ENCODE data around the gene PPT2.
"Not testable (repeated sequence)": the region's sequence is repeated elsewhere in the genome, so short reads cannot be mapped to it uniquely, and the experiment has no call there.

Gene PPT2

DNA sequence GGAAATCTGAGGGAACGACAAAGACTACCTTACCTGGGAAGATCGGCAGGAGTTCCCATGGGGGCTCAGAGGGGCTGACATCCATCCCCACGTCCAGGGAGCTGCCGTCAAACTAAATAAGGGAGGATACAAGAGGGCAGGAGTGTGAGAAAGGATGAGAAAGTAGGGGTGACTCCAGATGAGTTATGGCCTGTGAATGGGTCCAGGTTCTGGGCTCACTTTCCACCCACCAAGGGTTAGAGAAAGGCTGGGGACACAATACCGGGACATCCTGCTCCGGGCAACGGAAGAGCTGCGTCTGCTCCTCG is 26.6 kb upstream of the PPT2 start:
- DNase-seq (ENCODE audit: low read depth in 2 of 2, low spot score in 1 of 2): no peak

DNA sequence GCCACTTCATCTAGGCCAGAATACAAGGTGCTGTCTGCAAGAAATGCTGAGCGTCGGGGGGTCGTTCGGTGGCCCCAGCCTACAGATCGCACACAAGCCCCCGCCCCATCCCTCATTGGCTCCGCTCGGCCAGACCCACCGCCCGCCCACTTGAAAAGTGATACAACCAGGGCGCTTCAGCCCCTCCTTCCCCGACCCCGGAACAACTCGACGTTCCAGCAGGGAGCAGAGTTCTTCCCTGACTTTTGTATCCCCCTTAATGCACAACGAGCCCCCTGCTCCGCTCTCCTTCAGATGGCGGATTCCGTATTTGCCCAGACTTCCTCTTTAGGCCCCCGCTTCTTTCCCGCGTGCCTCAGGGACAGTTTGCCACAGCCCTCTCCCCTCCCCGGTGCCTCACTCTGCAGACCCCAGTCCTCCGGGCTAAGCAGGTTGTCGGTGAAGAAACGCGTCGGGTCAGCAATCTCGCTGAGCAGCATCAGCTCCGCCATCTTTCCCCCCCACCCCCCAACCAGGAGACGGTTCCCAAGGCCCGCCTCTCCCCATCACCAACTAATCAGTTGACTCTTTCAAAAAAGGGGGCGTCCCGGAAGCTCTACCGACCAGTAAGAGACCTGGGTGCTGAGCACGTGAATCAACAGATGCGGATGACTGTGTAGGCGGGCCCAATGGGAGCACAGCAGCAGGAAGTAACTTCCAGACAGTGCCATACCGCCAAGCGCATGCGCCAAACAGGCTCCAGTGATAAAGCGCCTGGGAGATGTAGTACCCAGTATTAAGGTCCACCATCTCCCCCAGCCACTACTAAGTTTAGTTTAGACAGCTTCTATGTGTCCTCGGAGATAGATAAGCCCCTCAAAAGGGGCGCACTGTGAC is 26.0 kb upstream of the PPT2 start, which contains the start of gene ATF6B:
Gene ATF6B, minus strand, starts transcription at position 530 of the 876 bp plus-strand sequence. Its CDS starts 39 bp downstream, at position 491.
- DNase-seq (ENCODE audit: low read depth in 2 of 2, low spot score in 1 of 2): peak; percentile 94 to 97

DNA sequence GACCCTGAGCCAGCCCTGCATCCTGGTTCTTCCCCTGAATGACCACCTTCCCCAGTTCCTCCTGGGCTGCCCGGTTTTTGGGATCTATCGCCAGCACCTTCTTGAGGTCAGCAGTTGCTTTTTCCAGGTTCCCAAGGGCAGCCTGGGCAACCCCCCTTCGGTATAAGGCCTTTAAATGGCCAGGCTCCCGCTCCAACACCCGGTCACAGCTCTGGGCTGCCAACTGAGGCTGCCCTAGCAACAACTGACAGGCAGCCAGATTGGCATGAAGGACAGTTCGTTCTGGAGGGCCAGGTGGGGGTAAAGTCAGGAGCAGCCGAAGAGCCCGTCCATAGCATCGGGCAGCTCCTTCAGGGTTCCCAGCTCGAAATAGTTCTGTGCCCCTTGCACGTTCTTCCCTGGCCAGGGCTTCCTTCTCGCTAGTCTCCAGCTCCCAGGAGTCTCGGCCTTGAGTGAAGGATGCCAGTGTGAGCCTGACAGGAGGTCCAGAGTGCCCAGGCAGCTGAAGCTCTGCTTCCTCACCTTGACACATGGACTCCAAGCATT is 25.1 kb upstream of the PPT2 start:
- no peak for DNase-seq (ENCODE audit: low read depth in 2 of 2, low spot score in 1 of 2)

DNA sequence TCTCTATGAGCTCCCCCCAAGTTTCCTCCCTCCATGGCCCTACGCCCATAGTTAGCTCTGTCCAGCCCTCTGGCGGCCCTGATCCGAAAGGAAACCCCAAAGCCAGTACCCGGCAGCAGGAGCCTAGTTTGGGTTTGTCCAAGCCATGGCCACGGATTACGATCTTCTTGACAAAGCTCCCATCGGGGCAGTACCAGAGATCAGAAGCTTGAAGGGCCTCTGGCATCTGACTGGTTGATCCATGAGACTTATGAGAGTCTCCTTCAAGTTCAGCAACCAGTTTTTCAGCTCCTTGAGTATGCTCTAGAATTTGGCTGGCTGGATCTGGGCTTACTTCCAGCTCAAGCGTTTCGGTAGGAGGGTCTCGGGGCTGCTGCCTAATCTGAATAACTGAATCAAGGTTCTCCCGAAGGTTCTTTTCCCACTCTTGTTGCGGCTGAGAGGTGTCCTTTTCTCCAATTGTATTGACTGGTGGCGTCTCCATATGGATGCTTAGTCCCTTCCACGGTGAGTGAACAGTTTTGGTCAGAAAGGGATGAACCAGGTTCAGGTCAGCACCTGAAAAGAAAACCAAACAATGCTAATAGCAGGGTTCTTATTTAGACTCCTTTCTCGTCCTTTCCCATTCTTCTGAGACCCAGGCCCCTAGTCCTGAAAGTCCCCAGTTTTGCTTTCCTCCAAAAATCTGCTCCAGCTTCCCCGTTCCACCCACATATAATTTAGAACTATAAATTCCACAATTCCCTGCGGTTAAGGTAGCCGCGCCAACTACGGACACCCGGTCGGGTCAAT is 24.4 kb upstream of the PPT2 start:
- DNase-seq (ENCODE audit: low read depth in 2 of 2, low spot score in 1 of 2): no peak

DNA sequence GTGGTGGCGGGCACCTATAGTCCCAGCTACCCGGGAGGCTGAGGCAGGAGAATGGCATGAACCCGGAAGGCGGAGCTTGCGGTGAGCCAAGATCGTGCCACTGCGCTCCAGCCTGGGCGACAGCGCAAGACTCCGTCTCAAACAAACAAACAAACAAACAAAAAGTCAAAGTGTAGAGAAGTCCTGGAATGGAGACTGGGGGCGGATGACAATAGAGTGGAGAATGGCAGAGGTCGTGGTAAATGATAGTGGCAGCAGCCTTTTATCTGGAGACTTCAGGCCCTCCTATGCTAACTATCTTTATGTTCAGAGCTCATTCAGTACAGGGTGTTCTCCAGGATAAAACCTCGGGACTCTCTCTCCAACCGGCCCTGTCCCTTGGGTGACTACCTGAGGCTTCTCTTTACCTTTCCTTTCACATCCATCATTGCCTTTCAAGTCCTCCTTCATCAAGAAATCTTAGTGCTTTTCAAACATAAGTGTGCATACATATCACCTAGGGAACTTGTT is 22.4 kb upstream of the PPT2 start:
- DNase-seq (ENCODE audit: low read depth in 2 of 2, low spot score in 1 of 2): no peak

DNA sequence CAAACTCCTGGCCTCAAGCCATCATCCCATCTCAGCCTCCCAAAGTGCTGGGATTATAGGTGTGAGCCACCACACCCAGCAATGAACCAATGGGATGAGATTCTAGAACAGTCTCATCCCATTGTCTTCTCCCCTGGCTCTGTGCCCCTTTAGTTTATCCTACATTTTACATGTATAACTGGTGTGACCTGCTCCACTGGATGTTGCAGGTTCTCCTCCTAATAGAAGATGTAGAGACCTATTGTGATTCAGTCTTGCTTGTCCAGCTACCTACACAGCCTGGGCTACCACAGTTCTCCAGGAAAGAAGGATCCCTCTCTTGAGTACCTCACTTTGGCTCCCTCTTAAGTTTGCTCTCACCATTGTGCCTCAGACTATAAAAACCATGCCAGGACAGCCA is 21.8 kb upstream of the PPT2 start:
- no peak for DNase-seq (ENCODE audit: low read depth in 2 of 2, low spot score in 1 of 2)

DNA sequence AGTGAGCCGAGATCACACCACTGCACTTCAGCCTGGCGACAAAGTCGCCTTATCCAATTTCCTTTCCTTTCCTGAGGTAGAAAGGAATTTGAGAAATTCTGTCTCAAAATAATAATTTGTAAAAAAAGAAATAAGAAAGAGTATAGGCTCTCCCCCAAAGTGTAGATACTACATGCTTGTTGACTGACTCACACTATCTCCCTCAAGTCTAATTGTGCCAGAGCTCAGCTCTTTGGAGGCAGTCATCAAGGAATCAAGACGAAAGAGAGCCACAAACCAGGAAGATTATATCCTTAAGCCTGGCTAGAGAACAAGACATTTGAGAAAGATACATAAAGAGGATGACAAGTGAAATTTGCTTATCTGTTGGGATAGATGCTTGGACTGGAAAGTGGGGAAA is 20.2 kb upstream of the PPT2 start:
- DNase-seq (ENCODE audit: low read depth in 2 of 2, low spot score in 1 of 2): no peak

DNA sequence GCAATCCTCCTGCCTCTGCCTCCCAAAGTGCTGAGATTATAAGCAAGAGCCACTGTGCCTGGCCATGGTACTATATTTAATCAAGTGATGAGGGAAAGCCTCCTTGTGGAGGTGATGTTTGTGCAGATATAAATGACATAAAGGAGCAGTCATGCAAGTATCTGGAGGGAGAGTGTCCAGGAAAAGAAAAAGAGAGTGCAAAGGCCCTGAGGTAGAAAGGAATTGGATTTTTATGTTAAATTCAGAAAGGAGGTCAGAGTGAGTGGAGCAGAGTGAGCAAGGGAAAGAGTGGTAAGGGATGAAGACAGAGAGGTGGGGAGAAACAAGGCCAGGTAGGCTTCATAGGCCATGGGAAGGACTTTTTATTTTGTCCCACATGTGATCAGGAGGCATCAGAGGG is 16.5 kb upstream of the PPT2 start:
- no peak for DNase-seq (ENCODE audit: low read depth in 2 of 2, low spot score in 1 of 2)

DNA sequence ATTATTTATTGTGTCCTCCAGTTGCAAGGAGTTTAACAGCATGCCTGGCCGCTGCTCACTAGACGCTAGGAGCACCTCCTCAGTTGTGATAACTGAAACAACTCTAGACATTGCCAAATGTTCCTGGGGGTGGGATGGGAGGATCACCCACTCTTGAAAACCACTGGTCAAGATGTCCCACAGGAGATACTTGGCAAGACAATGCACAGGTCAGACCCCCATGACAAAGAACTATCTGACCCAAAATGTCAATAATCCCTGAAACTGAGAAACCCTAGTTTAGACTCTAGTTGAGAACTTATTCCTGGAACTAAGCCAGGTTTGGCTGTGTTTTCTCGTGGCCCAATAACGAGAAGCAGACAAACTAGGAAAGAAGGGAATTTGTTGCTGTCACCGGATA is 14.4 kb upstream of the PPT2 start:
- no peak for DNase-seq (ENCODE audit: low read depth in 2 of 2, low spot score in 1 of 2)

DNA sequence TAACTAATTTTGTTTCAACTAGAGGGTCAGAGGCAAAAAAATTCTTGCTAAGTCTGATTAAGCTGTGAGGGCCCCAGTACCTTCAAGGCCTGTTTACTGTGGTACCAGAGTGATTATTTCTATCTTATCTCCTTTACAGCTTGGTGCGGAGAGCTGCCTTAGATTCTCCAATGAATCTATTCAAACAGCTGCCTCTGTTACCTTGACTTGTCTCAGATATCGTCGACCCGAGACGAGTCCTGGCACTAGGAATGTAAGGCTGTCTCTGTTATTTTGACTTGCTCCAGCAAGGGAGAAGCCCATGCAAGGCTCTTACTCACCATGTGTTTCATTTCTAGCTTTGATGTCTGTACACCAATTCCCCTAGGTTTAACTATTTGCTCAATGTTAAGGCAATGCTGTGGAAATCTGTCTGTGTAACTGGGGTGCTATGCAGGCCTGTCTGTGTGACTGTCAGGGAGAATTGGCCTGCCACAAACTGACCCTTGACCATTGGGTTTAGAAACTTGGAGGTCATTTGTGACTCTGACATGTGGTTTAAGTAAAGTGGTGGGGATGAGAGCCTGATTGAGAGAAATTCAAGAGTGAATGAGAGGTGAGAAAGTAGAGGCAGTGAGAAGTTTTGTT is 13.4 kb upstream of the PPT2 start:
- no peak for DNase-seq (ENCODE audit: low read depth in 2 of 2, low spot score in 1 of 2)

DNA sequence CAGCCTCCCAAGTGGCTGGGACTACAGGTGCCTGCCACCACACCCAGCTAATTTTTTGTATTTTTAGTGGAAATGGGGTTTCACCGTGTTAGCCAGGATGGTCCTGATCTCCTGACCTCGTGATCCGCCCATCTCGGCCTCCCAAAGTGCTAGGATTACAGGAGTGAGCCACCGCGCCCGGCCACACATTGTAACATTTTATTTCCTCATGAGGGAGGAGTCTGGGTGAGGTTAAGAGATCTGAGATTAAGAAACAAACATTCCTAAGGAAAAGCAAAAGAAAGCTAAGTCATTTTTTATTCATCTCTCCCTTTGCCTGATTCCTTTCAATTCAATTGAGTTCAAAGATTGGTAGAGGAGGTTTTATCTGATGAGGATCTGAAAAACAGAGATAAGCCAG is 9.7 kb upstream of the PPT2 start:
- not testable (repeated sequence) for DNase-seq (ENCODE audit: low read depth in 2 of 2, low spot score in 1 of 2)

DNA sequence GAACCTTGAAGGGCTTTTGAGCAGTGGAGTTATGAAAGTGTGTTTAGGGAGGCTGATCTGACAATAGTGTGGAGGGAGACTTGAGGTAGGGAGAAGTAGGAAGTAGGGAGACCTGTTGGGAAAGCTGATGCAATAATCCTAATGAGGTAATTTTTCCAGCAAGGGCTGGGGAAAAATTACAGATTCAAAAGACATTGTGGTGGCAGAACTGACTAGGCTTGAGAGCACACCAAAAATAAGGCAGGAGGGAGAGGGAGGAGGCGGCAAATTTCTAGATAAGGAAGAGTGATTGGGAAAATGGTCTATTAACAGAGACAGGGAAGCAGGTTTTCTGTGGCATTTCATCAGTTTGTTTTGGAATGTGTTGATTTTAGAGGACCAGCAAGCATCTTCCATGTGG is 7.7 kb upstream of the PPT2 start:
- DNase-seq (ENCODE audit: low read depth in 2 of 2, low spot score in 1 of 2): no peak

DNA sequence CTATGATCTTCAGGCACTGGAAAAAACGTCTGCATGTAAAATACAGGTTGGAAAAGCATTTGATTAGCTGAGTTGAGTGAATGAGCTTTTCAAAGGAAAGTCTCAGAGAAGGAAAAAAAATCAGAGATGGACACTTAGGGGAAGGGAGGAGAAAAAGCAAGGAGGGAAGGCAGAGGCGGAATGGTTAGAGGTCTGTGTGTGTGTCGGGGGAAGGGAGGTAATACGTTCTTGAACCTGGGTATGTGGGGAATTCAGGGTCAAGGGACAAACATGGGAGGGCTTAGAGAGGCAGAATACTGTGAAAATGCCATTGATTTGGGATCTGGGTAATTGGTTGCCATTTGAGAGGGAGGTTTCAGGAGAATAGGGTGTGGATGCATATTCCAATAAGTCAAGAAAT is 7.3 kb upstream of the PPT2 start:
- no peak for DNase-seq (ENCODE audit: low read depth in 2 of 2, low spot score in 1 of 2)

DNA sequence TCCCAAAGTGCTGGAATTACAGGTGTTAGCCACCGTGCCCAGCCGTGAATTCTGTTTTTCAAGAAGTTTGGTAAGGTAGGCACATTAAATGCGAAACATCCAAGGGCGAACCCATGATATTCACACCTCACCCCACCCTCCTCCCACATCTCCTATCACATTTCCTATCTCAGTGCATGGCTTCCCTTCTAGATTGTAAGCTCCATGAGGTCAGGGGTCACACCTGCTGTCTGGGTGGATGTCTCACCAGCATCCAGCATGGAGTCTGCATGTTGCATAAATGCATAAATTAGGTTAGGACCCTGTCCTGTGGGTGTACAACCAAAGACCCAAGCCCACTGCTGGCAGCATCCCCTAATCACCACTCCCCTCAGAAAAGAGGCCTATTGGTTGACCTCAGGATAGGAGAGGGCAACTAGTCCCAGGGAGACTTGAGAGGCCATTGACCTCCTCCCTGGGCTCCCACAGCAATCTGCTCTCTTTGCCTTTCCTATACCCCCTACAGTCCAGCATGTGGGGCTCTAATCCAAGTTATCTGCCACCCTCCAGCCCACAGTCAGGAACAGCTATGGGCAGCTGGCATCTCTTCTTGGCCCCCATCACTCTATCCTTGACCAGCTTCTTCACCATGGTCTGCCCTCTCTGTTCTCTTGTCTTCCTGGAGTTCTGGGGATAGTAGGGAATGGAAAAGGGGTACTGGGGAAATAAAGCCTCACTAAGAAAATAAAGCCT is 6.4 kb upstream of the PPT2 start:
- no peak for DNase-seq (ENCODE audit: low read depth in 2 of 2, low spot score in 1 of 2)

DNA sequence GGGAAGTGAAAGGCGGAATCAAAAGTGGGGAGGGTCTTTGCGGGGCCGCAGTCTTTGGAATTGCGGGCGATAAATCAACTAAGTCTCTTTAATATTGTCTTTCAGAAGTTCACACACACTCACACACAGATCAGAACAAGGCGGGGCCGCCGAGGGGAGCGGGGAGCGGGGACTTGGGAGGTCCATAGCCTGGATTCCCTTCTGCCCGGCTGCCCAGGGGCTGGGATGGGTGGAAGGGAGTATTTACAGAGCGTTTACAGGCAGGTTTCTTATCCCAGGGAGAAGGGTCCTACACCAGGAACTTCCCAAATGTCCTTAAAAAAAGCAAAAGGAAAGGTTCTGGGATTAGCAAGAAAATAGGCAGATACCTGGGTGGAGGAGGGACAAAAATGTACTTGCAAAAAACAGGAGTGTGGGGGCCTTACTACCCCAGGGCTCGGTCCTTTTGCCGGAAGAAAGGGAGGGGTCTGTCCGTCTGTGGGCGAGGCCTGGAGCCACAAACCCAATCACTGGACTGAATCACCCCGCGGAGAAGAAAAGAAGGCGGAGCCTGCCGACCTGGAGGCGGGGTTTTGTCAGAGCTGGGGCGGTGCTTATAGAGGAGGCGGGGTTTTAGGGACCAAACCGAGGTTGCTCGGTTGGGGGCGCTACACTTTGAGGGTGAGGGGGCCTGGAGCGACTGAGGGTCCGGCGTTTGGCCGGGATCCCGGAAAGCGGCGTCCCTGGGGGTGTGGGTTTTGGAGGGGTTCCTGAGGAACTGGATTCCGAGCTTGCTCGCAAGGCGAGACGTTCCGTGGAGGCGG is 5.5 kb upstream of the PPT2 start:
- peak; percentile 25 to 30 for DNase-seq (ENCODE audit: low read depth in 2 of 2, low spot score in 1 of 2)

DNA sequence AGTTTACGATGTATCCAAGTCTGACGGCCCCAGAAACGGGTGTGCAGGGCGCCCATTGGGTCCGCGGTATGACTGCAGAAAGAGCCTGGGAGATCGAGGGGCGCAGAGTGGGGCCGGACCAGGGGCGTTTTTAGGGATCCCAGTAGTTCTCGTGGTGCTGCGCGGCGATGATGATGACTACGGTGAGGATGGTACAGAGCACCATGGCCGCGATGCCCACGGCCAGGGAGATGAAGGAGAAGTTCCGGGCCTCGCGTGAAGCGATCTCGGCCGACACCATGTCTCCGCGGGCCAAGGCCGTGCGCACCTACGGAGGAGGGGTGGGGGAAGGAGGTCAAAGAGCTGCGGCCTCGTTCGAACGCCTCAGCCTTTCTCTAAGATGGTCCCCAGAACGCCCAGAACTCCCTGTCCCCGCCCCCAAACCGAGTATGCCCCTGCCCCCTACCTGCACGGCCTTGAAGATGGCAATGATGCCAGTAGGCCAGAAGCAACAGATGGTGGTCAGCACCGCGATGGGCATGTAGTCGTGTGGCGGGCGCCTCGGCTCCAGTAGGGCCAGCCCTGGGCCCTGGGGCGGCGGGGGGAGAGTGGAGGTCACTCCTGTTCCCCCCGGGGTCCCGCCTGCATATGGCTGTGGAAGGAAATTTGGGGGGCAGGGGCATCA is 4.7 kb upstream of the PPT2 start:
- no peak for DNase-seq (ENCODE audit: low read depth in 2 of 2, low spot score in 1 of 2)

DNA sequence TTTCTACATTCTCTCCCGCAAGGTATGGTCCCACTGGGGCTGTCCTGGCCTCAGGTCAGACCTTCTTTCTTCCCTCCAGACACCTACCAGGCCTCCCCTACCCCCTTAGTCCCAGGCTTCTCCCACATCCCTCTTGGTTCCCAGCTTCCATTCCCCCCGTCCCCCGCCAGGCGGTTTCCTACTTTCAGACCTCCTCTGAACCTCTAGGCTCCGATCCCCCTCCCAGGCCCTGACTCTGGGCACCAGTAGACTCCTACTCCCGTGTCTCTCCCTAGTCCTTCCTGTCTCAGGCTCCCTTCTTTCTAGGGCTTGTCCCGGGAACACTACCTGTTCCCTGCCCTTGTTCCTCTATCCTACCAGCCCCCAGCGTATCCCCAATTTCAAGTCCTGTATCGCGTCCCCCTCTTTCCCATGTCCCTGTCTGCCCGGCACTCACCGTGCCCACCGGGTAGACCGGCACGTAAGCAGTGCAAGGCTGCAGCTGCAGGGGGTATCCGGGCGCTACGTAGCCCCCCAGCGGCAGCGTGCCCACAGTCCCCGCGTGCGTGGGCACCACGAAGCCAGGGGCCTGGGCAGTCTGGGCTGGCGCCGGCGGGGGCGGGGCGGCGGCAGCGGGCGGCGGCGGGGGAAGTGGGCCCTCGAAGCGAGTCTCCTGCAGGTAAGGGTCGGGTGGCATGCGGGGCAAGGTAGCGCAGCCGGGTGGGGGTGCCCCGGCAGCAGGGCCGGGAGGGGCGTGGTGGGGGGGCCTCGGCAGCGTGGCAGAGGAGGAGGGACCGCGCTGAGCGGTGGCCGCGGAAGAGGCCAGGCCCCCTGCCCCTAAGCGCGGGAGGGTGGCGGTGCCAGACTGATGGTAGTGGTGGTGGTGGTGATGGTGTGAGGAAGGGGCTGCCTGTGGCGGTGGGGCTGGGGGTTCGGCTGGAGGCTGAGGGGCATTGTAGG is 3.7 kb upstream of the PPT2 start:
- DNase-seq (ENCODE audit: low read depth in 2 of 2, low spot score in 1 of 2): no peak

DNA sequence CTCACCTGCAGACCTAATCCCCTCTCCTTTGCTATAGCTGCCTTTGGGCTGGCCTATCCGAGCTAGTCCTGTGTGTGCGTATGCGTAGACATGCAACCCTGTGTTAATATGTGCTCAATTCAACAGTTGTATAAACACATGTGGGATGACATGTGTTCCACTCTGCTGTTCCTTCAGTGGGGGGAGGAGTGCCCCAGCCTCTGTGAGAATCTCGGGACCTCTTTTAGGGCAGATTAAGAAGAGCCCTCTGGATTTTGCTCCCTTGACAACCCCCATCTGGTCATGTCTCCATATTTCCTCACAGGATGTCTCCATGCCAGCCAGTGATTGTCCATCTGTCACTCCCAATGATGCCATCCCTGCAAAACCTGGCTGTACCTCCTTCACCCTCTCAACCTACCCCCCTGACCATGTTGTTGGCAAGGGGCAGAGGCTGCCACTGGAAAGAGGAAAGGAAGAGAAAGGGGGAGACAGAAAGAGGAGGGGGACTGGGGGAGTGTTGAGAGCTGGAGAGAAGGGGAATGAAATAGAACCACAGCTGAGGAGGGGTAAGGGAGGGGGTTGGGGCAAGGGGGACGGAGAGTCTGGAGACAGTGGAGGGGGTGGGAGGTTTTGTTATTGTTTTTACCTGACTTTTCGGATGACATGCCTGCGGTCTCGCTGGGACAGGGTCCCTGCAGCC is 2.6 kb upstream of the PPT2 start:
- DNase-seq (ENCODE audit: low read depth in 2 of 2, low spot score in 1 of 2): no peak
